Measurements from ENCODE around the gene PTCHD1. TPM values are rescaled to one million over a fixed set of nuclear protein-coding genes. Genes with fewer than 3 reads are reported as not detected.
A peak's percentile ranks its signal among the peaks of the same experiment; 100 is the strongest.

Gene PTCHD1
- total RNA-seq, 1 donor from 2014 or later = 0.99 TPM

DNA sequence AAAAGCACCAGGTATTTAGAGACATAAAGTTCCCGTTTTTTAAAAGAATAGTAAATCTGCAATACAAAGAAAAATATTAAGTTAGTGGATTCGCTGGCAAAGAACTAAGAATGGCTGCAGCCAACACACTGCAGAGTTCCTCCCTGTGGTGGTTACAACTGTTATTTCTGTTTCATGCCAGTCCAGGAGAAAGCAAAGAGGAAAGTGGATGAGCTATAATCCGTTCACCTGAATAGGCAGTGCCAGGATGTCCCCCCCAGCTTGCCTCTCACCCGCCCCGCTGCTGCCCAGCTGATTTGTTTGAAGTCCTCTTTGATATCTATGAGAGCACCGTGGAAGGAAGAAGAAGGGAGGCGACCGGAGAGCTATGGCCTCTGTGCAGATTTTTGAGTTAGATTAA is 63.9 kb downstream of the PTCHD1 start:
- DNase-seq = no peak

- DNase-seq = no peak
Measured at GRCh38 chrX:23403849-23404248, 69.2 kb downstream of the PTCHD1 start.

- no peak for DNase-seq
Measured at GRCh38 chrX:23422912-23423311, 88.3 kb downstream of the PTCHD1 start.

- DNase-seq = peak; percentile 18
Measured at GRCh38 chrX:23434356-23434884, 99.8 kb downstream of the PTCHD1 start.

GRCh38 chrX:23435108-23435507 is 100.5 kb downstream of the PTCHD1 start:
- DNase-seq = no peak

- no peak for DNase-seq
Measured at GRCh38 chrX:23435575-23435974, 100.9 kb downstream of the PTCHD1 start.

- DNase-seq = no peak
Measured at GRCh38 chrX:23436875-23437274, 102.2 kb downstream of the PTCHD1 start.

- DNase-seq = no peak
Measured at GRCh38 chrX:23451266-23451665, 116.6 kb downstream of the PTCHD1 start.

Measured in skin of body (tissue), 2 donors.